AG09319 (cell line): Measurements from ENCODE around the gene RPP38.
A peak's percentile ranks its signal among the peaks of the same experiment; 100 is the strongest.

Experiments
- DNase-seq: peaks from one replicate; pipeline ENCODE4 v3.0.0-alpha.2; 2010; ENCODE audit warnings: low read depth; ENCODE audit errors: extremely low read depth
- TF ChIP-seq, protein P1 (sequence below): IDR thresholded peaks from 2 replicates; pipeline ENCODE4 v1.5.1; 2011; ENCODE audit warnings: low read depth, mild to moderate bottlenecking, inconsistent platforms, low read length, moderate library complexity

The RPP38 gene

DNA sequence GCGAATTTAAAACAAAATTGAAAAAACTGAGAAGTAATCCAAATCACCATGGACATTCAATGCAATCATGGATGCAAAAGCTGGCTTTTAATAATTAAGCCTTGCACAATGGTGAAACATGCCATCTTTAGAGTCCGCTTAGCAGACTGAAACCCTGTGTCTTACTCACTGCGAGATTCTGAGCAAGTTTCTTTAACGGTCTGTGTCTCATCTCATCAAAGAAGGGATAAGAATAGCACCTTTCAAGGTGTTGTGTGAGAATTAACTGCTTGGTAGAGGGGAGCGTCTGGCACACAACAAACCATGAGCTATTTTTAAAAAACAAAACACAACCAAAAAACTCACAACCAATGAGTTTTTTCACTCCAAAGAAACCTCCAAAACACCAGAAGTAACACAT is 30.0 kb upstream of the RPP38 start:
- DNase-seq, result no peak
- TF ChIP-seq, protein P1, sequence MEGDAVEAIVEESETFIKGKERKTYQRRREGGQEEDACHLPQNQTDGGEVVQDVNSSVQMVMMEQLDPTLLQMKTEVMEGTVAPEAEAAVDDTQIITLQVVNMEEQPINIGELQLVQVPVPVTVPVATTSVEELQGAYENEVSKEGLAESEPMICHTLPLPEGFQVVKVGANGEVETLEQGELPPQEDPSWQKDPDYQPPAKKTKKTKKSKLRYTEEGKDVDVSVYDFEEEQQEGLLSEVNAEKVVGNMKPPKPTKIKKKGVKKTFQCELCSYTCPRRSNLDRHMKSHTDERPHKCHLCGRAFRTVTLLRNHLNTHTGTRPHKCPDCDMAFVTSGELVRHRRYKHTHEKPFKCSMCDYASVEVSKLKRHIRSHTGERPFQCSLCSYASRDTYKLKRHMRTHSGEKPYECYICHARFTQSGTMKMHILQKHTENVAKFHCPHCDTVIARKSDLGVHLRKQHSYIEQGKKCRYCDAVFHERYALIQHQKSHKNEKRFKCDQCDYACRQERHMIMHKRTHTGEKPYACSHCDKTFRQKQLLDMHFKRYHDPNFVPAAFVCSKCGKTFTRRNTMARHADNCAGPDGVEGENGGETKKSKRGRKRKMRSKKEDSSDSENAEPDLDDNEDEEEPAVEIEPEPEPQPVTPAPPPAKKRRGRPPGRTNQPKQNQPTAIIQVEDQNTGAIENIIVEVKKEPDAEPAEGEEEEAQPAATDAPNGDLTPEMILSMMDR, result no peak

DNA sequence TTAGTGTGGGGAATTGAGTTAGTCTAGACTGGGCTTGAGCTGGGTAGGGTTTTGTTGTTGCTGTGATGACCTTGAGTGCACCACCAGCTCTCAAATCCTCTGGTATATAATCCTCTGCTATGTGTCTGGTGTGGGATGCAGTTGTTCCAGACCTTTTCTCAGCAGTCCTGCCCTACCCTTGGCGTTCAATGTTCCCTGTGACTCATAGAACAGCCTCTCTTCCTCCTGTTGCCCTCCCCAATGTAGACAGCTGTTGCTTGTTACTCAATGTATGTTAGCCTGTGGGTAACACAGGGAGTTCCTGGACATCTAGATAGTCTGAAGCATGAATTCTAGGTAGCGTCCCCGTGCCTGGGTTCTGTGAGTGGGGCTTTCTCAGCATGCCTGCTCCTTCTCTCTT is 28.4 kb upstream of the RPP38 start:
- DNase-seq, result no peak
- TF ChIP-seq, protein P1, result no peak

DNA sequence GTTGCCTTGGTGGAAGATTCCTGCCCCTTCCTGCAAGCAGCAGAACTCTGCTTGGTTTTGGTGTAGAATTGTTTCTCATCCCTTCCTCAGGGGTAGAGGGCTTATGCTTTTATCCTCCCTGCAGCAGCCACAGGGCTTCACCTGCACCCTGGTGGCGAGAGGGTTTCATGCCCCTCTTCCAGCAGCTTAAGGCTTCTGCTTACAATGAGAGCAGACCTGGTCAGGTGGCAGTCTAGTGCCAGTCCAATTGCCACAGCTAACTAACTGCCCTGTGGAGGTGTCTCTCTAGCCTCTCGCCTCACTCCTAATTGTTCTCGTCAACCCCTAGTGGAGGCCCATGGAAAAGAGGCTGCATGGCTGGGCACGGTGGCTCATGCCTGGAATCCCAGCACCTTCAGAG is 27.9 kb upstream of the RPP38 start:
- TF ChIP-seq, protein P1, result no peak
- no peak for DNase-seq

DNA sequence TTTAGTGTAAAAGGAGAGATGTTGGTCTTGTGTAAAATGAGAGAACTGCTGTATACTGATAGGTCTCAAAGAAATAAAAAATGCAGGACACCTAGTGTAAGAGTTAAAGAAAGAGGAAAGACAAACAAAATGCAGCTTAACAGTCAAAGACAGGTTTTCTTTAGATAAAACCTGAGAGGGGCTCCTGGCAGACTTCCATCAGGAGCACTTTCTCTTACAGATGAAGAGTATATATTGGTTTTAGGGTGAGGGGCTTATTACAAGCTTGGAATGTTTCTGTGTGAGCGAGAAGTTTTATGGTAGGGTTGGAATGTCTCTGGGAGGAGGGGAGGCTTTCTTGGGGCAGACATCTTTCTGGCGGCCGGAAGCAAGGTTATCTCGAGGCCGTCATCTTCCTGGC is 24.8 kb upstream of the RPP38 start:
- TF ChIP-seq, protein P1, result no peak
- DNase-seq, result no peak

DNA sequence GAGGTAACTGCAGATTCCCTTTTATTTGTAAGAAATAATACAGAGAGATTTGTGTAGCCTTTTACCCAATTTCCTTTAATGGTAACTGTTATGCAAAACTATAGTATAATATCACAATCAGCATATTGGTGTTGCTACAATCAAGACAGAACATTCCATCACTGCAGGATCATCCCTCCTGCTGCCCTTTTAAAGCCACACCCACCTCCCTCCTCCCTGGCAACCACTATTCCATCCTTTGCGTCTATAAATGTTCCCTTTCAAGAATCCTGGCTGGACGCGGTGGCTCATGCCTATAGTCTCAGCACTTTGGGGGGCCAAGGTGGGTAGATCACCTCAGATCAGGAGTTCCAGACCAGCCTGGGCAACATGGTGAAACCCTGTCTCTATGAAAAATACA is 21.7 kb upstream of the RPP38 start:
- TF ChIP-seq, protein P1, result no peak
- DNase-seq, result no peak

DNA sequence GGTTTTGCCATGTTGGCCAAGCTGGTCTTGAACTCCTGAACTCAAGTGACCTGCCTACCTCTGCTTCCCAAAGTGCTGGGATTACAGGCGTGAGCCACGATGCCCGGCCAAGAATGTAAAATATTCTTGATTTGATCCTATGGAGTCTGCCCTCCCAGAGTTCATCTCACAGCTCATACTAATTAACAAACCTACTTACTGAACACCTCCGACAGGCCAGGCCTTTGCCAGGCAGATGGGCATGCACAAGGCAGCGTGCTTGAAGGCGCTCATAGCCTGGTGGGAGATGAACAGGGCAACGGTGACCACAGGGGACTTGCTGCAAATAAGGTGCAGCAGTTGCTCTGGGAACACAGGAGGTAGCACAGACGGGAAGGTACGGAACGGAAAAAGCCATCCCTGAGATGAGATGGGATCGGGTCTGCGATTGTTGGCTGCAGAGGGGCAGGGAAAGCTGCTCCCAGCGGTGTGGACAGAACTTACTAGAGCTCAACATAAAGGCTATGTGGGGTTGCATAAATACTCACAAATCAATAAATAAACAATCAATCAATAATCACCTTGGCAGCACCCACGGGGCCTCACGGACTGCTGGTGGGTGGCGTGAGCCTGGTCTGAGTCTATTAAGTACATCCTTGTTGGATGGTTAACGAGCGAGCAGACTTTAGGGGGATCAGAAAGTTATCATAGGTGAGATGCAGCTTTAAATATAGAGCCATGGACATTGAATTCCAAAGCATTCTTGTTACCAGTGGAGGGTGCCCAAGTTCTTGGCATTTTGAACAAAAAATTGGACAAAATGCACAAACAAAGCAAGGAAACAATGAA is 13.3 kb upstream of the RPP38 start:
- no peak for DNase-seq
- TF ChIP-seq, protein P1, result peak; percentile 25; the same call in 1 of the 2 replicates

DNA sequence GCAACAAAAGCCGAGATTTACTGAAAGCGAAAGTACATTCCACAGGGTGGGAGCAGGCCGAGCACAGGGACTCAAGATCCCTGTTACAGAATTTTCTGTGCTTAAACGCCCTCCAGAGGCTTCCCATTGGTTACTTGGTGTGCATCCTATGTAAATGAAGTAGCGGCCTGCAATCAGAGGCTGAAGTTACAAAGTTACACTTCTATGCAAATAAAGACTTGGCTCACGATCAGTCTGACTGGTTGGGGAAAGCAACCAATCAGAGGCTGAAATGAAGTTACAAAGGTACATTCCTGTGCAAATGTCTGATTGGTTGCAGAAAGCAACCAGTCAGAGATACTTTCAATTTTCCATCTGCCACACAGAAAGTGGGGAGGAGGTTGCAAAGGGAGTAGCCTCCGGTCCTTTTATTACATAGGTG is 12.6 kb upstream of the RPP38 start:
- peak; percentile 91 for DNase-seq
- TF ChIP-seq, protein P1, result peak; percentile 3; the same call in 1 of the 2 replicates
